ENCODE data around the gene GOLGA2.

DNA sequence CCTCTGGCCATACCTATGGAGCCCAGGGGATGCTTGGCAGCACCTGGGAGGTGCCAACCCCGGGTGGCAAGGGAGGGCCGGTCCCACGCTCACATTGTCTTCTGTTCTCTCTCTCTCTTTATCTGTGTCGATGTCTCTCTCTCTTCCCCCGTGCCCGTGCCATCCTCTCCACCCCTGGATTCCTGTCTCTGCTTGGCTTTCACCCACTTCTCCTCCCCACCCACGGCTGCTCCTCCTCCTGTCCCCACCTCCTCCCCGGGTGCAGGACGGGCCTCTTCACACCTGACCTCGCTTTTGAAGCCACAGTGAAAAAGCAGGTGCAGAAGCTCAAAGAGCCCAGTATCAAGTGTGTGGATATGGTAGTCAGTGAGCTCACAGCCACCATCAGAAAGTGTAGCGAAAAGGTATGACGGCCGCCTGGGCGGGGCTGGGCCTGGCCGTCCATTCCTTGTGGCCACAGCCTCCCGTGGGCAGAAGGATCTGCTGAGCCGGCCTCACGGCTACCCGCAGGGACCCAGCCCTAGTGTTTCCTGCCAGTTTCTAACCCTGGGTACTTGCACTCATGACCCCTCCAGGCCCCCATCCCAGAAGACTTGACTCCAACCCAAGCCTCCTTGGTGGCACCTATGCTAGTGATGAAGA lies 49.9 kb downstream of the GOLGA2 start:
- TF ChIP-seq, protein P1, sequence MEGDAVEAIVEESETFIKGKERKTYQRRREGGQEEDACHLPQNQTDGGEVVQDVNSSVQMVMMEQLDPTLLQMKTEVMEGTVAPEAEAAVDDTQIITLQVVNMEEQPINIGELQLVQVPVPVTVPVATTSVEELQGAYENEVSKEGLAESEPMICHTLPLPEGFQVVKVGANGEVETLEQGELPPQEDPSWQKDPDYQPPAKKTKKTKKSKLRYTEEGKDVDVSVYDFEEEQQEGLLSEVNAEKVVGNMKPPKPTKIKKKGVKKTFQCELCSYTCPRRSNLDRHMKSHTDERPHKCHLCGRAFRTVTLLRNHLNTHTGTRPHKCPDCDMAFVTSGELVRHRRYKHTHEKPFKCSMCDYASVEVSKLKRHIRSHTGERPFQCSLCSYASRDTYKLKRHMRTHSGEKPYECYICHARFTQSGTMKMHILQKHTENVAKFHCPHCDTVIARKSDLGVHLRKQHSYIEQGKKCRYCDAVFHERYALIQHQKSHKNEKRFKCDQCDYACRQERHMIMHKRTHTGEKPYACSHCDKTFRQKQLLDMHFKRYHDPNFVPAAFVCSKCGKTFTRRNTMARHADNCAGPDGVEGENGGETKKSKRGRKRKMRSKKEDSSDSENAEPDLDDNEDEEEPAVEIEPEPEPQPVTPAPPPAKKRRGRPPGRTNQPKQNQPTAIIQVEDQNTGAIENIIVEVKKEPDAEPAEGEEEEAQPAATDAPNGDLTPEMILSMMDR (IDR thresholded peaks at IDR 0.05) = no peak
- TF ChIP-seq POLR2A (IDR thresholded peaks at IDR 0.05) (no peak), POLR2AphosphoS5 (IDR thresholded peaks at IDR 0.05) (no peak), EP300 (IDR thresholded peaks at IDR 0.05) (no peak)

All from gastroesophageal sphincter (tissue), 3 donors.